Measurements from ENCODE around the gene AKAP11.

The AKAP11 gene

GRCh38 chr13:42356184-42356575 lies 84.2 kb downstream of the AKAP11 start:
- no peak for TF ChIP-seq CTCF (IDR thresholded peaks at IDR 0.05; ENCODE audit: control insufficient read depth, insufficient read depth, low read depth, low read length, missing control alignments)
- no peak for DNase-seq (ENCODE audit: low read depth)

GRCh38 chr13:42360046-42360574 lies 88.2 kb downstream of the AKAP11 start:
- no peak for TF ChIP-seq CTCF (IDR thresholded peaks at IDR 0.05; ENCODE audit: control insufficient read depth, insufficient read depth, low read depth, low read length, missing control alignments)
- no peak overlapping the region for H3K4me3 ChIP-seq (ENCODE audit: control insufficient read depth, low read depth, low read length)
- DNase-seq (ENCODE audit: low read depth) = no peak

More at GRCh38 chr13:42356184-42356575, 84.2 kb downstream of the AKAP11 start:
- no peak overlapping the region for H3K4me3 ChIP-seq (ENCODE audit: control insufficient read depth, low read depth, low read length)

GRCh38 chr13:42361701-42362100 lies 89.7 kb downstream of the AKAP11 start:
- H3K4me3 ChIP-seq (ENCODE audit: control insufficient read depth, low read depth, low read length) = no peak overlapping the region
- TF ChIP-seq CTCF (IDR thresholded peaks at IDR 0.05; ENCODE audit: control insufficient read depth, insufficient read depth, low read depth, low read length, missing control alignments) = no peak
- no peak for DNase-seq (ENCODE audit: low read depth)

GRCh38 chr13:42363941-42364612 lies 92.1 kb downstream of the AKAP11 start:
- no peak for DNase-seq (ENCODE audit: low read depth)
- H3K4me3 ChIP-seq (ENCODE audit: control insufficient read depth, low read depth, low read length) = no peak overlapping the region
- TF ChIP-seq CTCF (IDR thresholded peaks at IDR 0.05; ENCODE audit: control insufficient read depth, insufficient read depth, low read depth, low read length, missing control alignments) = no peak

GRCh38 chr13:42364613-42365000 lies 92.7 kb downstream of the AKAP11 start:
- no peak for DNase-seq (ENCODE audit: low read depth)
- H3K4me3 ChIP-seq (ENCODE audit: control insufficient read depth, low read depth, low read length) = no peak overlapping the region
- TF ChIP-seq CTCF (IDR thresholded peaks at IDR 0.05; ENCODE audit: control insufficient read depth, insufficient read depth, low read depth, low read length, missing control alignments) = no peak

- no peak for DNase-seq (ENCODE audit: low read depth)
- TF ChIP-seq CTCF (IDR thresholded peaks at IDR 0.05; ENCODE audit: control insufficient read depth, insufficient read depth, low read depth, low read length, missing control alignments) = no peak
- H3K4me3 ChIP-seq (ENCODE audit: control insufficient read depth, low read depth, low read length) = no peak overlapping the region
Observed at GRCh38 chr13:42367831-42368230, 95.9 kb downstream of the AKAP11 start.

Measured in AG09309 (cell line).